ENCODE measurements around the gene AKIRIN2.
"Not testable (repeated sequence)": the region's sequence is repeated elsewhere in the genome, so short reads cannot be mapped to it uniquely, and the experiment has no call there.

The AKIRIN2 gene

DNA sequence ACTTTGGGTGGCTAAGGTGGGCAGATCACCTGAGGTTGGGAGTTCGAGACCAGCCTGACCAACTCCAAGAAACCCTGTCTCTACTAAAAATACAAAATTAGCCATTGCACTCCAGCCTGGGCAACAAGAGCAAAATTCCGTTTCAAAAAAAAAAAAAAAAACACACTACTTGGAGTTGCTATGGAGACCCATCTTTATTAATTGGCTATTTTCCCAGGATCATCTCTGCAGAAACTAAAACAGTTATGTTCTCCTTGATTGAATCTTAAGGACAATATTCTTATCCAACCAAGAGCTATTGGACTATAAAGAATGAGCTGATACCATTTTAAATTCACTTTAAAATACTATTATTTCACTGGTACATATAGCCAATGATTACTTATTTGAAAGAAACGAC, 14.7 kb downstream of the AKIRIN2 start:
- DNase-seq (ENCODE audit: low spot score) = no peak

DNA sequence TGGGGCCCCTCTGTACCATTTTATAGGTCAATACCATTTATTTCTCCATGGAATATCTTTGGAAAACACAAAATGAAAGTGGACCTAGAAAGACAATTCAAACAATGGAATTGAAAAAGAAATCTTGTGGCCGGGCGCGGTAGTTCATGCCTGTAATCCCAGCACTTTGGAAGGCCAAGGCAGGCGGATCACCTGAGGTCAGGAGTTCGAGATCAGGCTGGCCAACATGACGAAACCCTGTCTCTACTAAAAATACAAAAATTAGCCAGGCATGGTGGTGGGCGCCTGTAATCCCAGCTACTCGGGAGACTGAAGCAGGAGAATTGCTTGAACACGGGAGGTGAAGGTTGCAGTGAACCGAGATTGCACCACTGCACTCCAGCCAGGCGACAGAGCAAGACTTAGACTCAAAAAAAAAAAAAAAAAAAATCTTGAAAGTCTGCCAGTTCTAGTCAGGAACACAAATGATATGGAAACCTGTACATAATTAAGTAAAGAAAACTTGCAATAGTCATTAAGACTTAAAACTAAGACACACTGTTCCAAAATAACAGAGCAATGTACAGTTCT, 15.3 kb downstream of the AKIRIN2 start:
- DNase-seq (ENCODE audit: low spot score) = not testable (repeated sequence)

DNA sequence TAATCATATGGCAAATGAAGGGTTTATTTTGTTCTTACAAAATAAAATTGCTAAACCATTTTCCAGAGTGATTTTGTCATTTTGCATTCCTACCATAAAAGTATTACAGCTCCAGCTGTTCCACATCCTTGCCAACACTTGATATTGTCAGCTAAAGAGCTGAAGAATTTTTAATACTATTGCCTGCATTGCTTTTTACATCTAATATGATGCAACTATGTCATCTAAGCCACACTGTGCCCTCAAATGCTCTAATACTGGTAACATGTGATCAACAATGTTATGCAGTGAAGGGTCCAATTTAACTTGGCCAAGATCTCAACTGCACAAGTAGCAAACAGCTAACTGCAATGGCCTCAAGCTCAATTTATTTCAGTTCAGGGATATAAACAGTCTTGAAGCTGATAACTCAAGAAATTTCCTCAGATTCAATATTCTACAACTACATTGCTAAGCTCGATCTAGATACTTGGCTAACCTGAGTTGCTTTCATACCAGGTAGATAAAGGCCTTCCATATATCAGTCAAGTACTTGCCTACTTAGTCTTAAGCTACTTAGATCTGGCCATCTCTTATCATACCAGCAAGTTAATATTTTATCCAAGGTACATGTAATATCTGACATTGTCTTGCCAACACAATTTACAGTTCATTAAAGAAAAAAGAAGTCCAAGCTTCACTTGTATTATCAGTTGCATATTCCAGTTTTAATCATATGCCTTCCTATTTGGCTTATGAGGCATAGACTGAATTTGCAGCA, 17.0 kb downstream of the AKIRIN2 start:
- DNase-seq (ENCODE audit: low spot score) = no peak

DNA sequence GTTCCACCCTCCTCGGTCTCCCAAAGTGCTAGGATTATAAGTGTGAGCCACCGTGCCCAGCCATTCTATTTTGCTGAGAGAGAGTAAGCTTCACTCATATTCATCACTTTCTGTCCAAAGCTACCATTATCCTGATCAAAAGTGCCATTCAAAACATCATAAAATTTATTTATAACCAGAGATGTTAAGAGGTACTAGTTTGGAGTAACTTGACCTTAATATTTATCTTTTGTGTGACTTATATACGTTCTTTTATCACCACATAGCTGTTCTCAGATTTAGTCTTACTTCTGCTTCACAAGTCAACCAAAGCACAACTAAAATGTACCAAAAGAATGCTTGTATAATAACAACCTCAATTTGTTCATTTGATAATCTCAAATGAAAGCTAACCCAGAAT, 18.1 kb downstream of the AKIRIN2 start:
- DNase-seq (ENCODE audit: low spot score) = no peak

DNA sequence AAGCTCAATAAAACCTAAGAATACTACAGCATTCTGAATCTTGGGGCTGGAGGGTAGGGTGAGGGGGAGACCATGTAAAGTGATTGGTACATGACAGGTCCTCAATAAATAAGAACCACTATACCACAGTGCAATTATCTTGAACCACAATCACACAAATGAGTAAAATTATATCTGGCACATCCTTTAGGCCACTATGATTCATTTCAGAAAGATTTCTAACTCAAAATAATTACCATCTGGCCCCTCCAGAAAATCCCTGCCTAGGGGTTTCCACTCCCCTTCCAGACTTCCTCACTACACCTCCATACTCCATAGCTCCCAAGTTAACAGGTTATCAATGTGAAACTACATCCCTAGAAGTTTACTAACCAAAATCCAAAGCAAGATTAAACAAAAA, 19.7 kb downstream of the AKIRIN2 start:
- DNase-seq (ENCODE audit: low spot score) = no peak

DNA sequence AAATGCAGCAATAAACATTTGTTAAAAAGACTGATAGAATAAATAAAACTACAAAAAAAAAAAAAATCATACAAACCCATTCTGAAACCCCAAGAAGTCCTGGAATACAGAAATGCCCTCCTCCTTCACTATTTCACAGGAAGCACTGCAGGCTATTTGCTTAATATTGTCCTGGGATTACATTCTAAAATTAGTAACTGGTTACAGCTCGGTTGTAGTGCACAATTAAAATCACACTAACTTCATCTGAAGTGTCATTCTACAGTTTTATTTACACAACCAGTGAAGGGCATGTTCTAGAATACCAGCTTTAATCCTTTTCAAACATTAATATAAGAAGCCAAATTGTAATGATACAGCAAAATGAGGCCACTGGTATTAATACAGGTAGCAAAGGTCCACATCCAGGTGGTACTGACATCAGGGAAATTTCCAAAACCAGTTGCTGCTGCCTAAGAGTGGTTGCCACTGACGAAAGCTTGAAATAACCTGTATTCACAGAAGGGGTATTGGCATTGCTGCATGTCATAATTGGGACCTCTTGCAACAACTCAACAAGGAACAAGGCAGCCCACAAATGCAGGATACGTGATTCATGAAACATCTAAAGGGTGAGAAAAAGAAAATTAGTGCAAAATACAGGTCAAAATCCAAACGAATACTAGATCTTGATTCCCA, 26.9 kb downstream of the AKIRIN2 start:
- no peak for DNase-seq (ENCODE audit: low spot score)

DNA sequence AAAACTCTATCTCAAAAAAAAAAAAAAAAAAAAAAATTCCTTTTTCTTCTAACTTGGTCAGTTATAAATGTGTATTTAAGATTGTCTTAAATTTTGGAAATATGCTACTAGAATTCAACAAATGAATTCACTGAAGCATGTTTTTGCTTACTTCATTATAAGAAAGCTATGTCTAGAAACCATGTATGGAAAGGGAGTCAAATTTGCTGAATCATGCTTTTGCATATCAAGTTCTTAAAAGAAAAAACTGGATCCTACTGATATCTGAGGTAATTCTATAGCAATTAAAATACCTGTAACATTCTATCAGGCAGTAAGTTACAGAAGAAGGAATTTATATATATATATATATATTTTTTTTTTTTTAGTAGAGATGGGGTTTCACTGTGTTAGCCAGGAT, 27.7 kb downstream of the AKIRIN2 start:
- no peak for DNase-seq (ENCODE audit: low spot score)

DNA sequence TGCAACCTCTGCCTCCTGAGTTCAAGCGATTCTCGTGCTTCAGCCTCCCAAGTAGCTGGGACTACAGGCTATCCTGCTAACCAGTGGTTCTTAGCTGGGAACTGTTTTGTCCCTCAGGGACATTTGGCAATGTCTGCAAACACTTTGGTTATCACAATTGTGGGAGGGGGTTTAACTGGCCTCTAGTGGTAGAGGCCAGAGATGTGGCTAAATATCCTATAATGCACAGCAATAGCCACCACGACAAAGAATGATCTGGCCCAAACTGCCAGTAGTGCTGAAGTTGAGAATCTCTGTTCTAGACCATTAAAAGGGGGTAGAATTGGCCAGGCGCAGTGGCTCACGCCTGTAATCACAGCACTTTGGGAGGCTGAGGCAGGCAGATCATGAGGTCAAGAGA, 28.8 kb downstream of the AKIRIN2 start:
- no peak for DNase-seq (ENCODE audit: low spot score)

DNA sequence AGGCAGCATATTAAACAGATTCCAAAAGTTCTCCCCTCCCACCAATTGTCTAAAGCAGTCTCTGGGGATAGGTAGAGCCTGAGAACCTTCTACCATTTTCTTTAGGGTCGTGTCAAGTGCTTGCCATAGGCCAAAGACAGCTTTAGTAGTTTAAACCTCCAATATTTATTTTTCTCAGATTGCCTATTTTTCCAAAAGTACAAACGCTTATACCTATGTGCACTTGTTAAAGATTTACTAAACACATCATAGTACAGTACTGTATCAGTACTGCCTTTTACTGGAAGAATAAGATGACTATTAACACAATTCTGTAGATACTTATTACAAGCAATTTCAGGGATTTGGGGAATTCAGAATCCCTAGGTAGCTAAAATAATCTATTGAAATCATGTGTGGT, 29.4 kb downstream of the AKIRIN2 start:
- no peak for DNase-seq (ENCODE audit: low spot score)

DNA sequence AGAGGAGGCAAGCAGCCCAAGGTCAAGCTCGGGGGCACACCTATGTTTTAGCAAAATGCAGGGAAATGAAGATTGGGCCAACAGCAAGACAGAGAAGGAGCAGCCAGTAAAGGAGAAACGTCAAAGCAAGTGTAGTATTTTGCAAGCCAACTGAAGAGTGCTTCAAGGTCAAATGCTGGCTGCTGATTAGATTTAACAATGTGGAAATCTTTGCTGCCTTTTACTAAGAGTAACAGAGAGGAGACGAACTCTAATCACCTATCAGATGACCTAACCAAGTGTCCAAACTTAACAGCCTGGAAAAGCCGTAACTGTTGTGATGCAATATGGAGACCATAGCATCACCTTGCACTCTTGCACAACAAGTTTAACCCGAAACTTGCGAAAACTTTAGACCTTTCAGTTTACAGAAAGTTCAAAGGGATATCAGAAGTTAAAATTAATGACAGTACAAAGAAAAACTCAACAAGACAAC, 30.4 kb downstream of the AKIRIN2 start:
- DNase-seq (ENCODE audit: low spot score) = no peak

DNA sequence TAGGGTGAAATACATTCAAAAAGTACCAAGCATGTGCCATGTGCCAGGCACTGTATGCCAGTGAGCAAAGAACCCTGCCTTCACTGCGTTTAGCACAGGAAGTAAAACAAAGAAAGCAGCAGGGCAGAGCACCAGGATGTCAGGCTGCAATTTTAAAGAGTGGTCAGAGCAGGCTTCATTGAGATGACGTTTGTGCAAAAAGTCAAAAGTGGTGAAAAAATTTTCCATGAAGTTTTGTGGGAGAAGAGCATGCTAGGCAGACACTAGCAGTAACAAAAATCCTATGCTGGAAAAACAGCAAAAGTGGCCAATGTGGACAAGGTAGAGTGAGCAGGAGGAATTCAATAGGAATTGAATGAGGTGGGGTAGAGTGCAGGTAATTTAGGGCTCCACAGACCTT, 31.3 kb downstream of the AKIRIN2 start:
- no peak for DNase-seq (ENCODE audit: low spot score)

DNA sequence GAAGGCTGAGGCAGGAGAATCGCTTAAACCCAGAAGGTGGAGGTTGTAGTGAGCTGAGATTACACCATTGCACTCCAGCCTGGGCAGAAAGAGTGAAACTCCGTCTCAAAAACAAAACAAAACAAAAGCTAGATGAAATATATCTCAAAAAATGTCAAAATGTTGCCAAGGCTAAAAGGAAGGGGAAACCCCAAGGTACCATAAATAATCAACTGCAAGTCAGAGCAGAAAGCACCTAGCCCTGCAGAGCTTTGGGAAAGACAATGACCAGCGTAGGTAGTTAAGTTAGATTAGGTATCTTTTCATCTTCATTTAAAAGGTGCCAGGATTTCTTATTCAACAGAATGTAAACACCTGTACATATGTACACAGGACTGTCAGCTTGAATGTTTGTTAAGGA, 33.0 kb downstream of the AKIRIN2 start:
- DNase-seq (ENCODE audit: low spot score) = no peak

DNA sequence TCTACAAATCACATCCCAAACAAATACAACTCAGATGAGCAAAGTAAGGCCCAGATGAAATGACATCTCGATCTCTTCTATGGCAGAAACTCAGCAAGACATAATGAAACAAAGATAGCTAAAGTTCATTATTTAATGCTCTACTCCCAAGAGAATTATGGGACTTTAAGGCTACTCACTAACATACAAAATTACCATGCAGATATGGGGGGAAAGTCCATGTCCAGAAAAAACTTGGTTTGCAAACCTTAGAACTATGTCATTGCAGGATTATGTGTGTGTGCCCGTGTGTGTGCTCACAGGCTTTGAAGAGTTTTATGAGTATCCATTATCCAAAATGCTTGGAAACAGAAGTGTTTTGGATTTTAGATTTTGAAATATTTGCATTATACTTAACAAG, 34.0 kb downstream of the AKIRIN2 start:
- DNase-seq (ENCODE audit: low spot score) = no peak

DNA sequence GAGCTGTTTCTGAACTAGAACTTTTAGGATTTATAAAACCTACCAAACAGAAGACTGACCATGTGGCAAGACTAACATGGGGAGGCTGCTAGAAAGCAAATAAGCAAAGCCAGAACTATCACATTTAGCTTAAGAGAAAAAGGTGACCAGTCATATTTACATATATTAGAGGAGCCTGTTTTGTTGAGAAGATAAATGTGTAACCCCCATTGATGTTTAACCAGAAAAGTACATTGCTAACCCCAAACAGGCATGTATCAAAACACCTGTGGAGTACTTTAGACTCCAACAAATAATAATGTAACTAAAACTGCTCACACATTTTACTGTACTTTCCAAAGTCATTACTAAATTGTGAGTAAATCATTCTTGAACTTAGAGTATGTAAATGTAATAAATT, 35.0 kb downstream of the AKIRIN2 start:
- DNase-seq (ENCODE audit: low spot score) = no peak

DNA sequence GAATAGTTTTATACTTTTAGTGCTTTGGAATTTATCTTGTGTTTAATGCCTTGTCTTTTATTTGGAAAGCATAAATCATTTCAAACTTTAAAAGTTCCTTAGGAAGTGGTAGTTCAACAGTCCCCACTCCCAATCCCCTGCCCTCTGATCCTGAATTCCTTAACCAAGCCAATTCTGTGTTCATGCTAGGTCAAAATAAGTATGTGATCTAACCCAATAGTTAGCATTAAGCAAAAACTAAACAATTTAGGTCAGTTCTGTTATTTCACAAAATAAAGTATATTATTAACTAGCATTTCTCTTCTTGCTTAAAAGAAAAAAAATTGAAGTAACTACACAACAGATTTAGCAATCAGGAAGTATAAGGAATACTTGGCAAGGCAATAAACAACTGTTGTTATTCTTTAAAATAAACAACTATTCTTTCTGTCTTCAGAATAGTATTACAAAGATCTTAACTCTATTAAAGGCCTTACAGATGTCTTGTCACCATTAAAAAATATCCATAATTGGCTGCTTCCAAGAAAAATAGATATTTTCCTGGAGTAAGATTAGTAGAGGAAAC, 37.0 kb downstream of the AKIRIN2 start:
- DNase-seq (ENCODE audit: low spot score) = no peak

DNA sequence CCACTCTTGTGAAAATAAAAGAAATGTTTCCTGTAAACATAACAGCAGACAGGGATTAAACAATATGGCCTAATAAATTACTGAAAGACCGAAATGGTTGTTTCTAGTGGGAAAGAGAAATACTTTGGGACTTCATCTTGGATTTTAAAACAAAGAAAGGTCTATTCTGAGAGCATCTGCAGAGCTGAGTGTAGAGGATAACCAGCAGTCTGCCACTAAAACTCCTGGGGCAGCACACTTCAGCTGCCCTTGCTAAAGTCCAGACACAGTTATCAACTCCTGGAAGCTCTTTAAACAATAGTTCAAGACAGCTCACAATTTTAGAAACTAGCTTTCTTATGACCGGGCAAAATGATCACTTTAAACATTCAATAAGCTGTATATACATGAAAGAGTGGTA, 38.6 kb downstream of the AKIRIN2 start:
- no peak for DNase-seq (ENCODE audit: low spot score)

DNA sequence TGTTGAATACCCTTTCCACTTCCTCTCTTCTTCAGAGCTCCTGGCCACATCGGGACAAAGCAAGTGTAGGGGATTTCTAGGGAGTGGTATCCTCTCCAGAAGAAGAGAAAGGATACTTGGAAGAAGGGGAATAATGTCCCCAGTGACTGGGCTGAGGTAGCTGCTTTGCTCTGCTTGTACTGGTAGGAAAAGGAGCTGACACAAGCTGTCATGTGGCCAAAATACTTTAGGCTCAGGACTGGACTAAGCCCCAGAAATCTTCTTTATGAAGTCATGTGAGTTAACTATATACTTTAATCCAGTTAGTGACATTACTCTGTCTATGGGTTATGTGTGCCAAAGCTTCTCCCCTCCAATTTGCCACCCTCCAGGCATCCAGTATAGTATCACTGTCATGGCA, 40.5 kb downstream of the AKIRIN2 start:
- no peak for DNase-seq (ENCODE audit: low spot score)

DNA sequence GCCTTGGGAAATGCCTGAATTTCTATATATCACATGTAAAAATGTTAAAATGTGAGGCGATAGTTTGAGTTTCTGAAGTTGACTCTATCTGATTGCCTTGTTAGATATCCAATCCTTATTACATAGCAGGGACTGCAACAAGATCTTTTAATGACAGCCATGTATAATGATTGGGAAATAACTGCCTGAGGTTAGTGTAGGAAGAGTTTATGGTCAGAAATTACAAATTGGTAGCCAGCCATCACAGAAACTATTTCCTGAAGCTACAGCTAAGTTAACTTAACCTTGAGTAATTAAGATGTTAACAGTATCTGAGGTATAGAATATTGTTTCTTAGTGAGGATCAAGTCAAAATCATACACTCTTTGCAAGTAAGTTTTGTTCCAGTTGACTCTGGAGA, 41.0 kb downstream of the AKIRIN2 start:
- DNase-seq (ENCODE audit: low spot score) = no peak

DNA sequence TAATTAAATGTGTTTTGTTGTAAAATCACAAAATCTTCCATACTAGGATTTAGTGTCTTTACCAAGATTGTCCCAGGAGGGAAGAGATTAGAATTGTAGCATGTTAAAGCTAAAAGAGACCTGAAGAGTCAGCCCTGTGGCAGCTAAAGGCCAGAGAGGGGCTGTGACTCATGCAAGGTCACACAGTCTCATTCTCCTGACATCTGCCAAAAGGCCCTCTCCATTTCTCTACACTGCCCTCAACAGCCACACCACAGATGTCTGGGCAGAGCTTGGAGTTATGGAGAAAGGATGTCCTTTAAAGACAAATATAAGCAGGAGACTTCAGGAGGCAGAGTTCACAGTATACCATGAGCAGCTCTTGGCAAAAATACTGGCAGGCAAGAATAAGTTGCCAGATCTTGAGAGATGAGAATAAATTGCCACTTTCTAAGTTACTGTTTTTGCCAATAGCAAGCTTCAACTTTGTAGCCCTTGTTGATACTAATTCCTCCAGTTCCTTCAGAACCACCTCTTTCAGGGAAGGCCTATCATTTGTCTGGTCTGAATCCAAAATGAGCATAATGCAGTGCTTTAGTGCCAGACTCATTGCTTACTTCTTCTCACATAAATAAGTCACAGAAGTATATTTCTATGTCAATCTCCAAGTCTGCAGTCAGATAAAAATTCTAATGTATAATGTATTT, 41.7 kb downstream of the AKIRIN2 start:
- no peak for DNase-seq (ENCODE audit: low spot score)

DNA sequence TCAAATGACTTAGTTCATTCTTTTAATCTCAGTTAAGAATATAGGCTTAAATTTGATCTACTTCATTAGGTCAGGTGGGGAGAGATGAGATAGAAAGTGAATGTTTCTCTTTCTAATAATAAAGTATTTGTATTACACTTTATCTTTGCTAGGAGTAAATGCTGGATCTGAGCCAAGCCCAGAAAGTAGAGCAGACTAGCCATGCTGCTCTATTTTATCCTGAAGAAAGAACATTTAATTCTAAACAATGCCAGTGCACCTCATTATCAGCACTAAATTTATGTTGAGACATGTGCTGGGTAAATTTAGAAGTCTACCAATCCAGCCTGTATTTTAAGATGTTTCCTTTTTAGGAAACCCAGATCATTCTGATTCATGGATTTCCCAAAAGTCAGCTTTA, 43.5 kb downstream of the AKIRIN2 start:
- no peak for DNase-seq (ENCODE audit: low spot score)

DNA sequence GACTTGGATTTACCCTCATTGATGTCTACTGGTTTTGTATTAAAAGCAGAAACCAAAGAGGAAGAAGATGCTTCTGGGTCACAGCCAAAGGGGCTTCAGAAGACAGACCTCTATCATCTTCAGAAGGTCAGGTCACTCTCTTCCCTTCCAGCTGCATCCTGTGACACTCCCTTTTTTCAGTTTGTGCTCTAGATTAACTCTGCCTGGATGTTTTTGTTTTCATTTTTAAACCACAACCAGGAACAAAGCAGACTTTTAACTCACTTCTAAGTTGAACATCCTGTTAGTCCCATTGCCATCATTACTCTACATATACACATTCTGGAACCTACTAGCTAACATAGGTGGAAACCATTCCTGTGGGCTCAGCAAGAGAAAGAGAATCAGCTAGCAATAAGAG, 45.2 kb downstream of the AKIRIN2 start:
- no peak for DNase-seq (ENCODE audit: low spot score)

DNA sequence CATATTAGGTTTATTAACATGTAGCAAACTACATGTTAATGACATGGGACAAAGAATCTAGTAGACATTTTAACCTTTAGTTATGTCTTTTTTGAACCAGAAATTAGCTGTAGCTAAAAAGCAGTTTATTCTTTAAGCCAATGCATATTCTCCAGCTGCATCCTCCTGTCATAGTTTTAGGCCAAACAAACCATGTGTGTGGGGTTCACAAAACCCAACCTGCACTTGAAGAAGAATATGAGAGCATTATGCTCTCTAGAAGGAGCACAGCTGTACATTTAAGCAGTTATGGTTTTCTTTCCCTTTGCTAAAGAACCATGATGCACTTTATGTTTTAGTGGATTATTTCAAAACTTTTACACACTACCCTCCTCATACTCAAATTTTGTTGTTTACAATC, 46.2 kb downstream of the AKIRIN2 start:
- no peak for DNase-seq (ENCODE audit: low spot score)
